Endothelial cell (in vitro differentiated cells): ENCODE data around the gene ABCA6. TPM values are rescaled to one million over a fixed set of nuclear protein-coding genes. Genes with fewer than 3 reads are reported as not detected.

Source experiments
- DNase-seq: peaks from one replicate; pipeline ENCODE4 v3.0.0; 2021; ENCODE audit warnings: low spot score
- H3K27ac Mint-ChIP-seq: one replicate; pipeline ENCODE4 v1.8.0; 2021; ENCODE audit warnings: mixed read lengths, inconsistent platforms; ENCODE audit not compliant: unreplicated experiment
- H3K27me3 Mint-ChIP-seq: one replicate; pipeline ENCODE4 v1.8.0; 2021; ENCODE audit warnings: mild to moderate bottlenecking, moderate library complexity, mixed read lengths, inconsistent platforms; ENCODE audit not compliant: unreplicated experiment
- H3K36me3 Mint-ChIP-seq: one replicate; pipeline ENCODE4 v1.8.0; 2021; ENCODE audit warnings: mild to moderate bottlenecking, low read depth, mixed read lengths, inconsistent platforms; ENCODE audit not compliant: unreplicated experiment
- H3K4me1 Mint-ChIP-seq: one replicate; pipeline ENCODE4 v1.8.0; 2021; ENCODE audit warnings: mild to moderate bottlenecking, mixed read lengths, inconsistent platforms; ENCODE audit not compliant: unreplicated experiment
- H3K4me3 Mint-ChIP-seq: one replicate; pipeline ENCODE4 v1.8.0; 2021; ENCODE audit warnings: mild to moderate bottlenecking, mixed read lengths, inconsistent platforms; ENCODE audit not compliant: unreplicated experiment
- H3K9me3 Mint-ChIP-seq: one replicate; pipeline ENCODE4 v1.8.0; 2021; ENCODE audit warnings: mixed read lengths, inconsistent platforms; ENCODE audit not compliant: unreplicated experiment
- total RNA-seq: library from RNA; stranded (reverse); fragmentation: NEBNext Ultra II Directional; extraction: Animal tissue kit (Norgen Biotek cat#: 25700); gene quantifications from one replicate; pipeline ENCODE4 v1.2.1, GENCODE V29; 2021; ENCODE audit not compliant: unreplicated experiment
- TF ChIP-seq, protein P1 (sequence below): fragments of 200-600 bp; sonication (generic); IDR thresholded peaks from one replicate; pipeline ENCODE4 v1.5.0; 2021; ENCODE audit warnings: antibody characterized with exemption; ENCODE audit not compliant: unreplicated experiment

ABCA6 gene
- total RNA-seq, 1 donor from 2014 or later, result 0.38 TPM

DNA sequence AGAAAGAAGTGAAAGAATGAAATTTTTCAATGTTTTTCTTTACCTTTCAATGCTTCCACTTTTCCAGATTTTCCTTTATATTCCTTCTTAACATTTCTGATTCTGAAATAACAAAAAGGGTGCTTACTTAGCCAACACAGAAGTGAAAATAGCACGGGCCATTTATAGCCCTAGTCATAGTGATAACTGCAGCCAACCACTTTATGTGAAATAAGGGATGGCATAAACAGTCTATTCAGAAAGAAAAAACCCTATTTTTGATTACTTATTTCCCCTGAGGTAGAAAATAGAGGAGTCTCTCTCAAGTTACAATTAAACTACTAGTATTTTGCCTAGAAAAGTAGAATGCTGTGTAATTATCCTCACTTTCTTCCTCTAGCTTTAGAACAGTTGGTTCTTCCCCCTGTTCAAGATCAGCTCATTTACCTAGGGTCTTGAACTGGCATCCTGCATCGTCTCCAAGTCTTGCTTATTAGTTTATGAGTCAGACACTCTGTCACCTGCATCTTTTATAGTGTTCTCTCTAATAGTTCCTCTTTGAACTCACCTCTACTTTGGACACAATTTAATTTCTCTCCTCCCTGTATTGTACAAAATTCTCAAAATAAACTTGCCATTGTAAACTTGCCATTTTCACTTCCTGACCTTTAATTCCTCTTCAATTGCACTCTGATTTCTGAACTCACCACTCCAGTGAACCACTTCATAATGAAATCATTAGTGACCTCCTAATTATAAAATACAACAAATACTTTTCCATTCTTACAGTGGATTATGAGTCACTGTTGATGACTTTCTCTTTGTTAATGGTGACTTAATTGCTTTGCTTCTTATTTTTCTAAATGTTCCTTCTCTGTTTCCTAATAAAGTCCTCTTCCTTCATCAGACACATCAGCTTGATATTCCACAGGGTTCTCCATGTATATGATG, 23.6 kb downstream of the ABCA6 start:
- no peak for DNase-seq
- Mint-ChIP-seq H3K27me3 (no peaks in the 10 kb centered on the region), H3K4me3 (no peak overlapping the region), H3K9me3 (no peaks in the 10 kb centered on the region), H3K27ac (no peak overlapping the region), H3K36me3 (no peaks in the 10 kb centered on the region), H3K4me1 (no peaks in the 10 kb centered on the region)
- TF ChIP-seq, protein P1, sequence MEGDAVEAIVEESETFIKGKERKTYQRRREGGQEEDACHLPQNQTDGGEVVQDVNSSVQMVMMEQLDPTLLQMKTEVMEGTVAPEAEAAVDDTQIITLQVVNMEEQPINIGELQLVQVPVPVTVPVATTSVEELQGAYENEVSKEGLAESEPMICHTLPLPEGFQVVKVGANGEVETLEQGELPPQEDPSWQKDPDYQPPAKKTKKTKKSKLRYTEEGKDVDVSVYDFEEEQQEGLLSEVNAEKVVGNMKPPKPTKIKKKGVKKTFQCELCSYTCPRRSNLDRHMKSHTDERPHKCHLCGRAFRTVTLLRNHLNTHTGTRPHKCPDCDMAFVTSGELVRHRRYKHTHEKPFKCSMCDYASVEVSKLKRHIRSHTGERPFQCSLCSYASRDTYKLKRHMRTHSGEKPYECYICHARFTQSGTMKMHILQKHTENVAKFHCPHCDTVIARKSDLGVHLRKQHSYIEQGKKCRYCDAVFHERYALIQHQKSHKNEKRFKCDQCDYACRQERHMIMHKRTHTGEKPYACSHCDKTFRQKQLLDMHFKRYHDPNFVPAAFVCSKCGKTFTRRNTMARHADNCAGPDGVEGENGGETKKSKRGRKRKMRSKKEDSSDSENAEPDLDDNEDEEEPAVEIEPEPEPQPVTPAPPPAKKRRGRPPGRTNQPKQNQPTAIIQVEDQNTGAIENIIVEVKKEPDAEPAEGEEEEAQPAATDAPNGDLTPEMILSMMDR, result no peak

DNA sequence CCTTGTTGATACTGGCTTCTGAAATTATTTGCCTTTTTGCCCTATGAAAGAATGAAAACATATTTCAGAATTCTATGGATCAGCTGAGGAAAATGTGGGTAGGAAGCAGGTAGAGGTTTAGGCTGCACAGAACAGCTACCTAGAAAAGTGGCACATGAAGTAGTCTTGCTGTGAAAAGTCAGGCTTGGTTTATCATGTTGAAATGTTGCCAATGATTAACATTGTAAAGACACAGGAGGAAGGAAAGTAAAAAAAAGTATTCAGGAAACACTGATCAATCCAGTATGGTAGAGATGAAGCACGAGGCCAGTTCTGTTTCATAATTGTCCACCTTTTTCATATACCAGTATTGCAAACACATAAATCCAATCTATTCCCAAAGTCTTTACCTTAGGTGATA, 29.9 kb downstream of the ABCA6 start:
- Mint-ChIP-seq H3K36me3 (no peaks in the 10 kb centered on the region), H3K27ac (no peak overlapping the region)
- TF ChIP-seq, protein P1, result no peak

DNA sequence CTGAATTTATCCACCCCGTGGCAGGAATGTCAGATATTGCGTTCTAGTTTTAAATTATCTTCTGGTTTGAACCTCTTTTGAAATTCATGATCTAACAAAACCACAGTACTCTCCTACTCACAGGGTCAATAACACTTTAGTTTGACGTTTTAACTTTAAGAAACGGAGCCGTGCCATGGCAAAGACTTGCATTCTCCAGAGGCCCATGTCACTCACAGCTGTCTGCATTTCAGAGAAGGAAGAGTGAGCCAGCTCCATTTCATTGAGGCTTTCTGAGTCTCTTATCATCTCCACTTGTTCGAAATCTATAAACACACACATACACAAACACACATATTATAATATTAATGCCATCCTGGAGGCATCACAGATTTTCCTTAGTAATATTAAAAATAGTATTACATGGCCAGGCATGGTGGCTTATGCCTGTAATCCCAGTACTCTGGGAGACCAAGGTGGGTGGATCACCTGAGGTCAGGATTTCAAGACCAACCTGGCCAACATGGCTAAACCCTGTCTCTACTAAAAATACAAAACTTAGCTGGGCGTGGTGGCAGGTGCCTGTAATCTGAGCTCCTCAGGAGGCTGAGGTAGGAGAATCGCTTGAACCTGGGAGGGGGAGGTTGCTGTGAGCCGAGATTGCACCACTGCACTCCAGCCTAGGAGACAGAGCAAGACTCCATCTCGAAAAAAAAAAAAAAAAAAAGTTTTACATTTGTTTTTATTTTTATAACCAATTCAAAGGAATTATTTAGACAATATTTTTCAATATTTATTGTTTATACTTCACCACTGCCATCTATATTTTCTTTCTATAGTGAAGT, 35.6 kb downstream of the ABCA6 start:
- H3K9me3 Mint-ChIP-seq, result no peaks in the 10 kb centered on the region
- TF ChIP-seq, protein P1, result no peak
- DNase-seq, result no peak

More for the DNA sequence above, 29.9 kb downstream of the ABCA6 start:
- no peaks in the 10 kb centered on the region for H3K9me3 Mint-ChIP-seq
- DNase-seq, result no peak
- H3K4me1 Mint-ChIP-seq, result no peaks in the 10 kb centered on the region
- H3K27me3 Mint-ChIP-seq, result peaks cover 2% of the 10 kb centered on the region
- H3K4me3 Mint-ChIP-seq, result no peak overlapping the region

DNA sequence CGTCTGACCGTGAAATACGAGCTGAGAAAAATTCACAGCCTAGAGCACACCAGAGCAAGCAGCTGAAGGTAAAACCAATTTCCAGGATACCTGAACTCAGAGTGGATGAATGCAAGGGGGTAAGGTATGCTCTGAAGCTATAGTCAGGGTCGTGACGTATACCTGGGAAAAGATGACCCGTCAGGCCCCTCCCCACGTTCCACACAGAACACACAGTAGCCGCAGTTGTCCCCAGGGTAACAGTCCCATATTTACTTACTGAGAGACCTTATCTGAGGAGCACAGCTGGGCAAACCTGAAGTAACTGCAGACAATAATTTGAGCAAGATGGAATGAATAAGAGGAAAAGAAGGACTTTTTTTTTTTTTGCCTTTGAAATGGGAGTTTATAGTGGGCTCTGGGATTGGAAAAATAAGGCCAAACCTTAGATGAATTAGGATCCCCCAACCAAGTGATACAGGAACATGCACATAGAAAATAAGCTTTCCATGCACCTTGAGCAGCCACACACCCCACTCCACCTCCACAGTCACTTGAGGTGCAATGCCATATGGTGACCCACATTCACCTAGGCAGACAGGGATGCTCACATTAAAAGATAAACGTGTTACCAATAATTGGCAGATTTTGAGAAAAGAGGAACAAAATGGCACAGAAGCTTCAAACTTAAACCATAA, 38.0 kb downstream of the ABCA6 start:
- Mint-ChIP-seq H3K4me1 (no peaks in the 10 kb centered on the region), H3K36me3 (no peaks in the 10 kb centered on the region), H3K27me3 (peaks cover 2% of the 10 kb centered on the region), H3K27ac (no peak overlapping the region), H3K4me3 (no peak overlapping the region), H3K9me3 (no peaks in the 10 kb centered on the region)
- no peak for DNase-seq
- TF ChIP-seq, protein P1, result no peak

More for the DNA sequence above, 35.6 kb downstream of the ABCA6 start:
- no peak overlapping the region for H3K4me3 Mint-ChIP-seq
- H3K27me3 Mint-ChIP-seq, result peaks cover 2% of the 10 kb centered on the region
- H3K36me3 Mint-ChIP-seq, result no peaks in the 10 kb centered on the region
- no peak overlapping the region for H3K27ac Mint-ChIP-seq
- H3K4me1 Mint-ChIP-seq, result no peaks in the 10 kb centered on the region
